Parathyroid adenoma (tissue), 2 donors: Measurements from ENCODE around the gene LUC7L.
"Not testable (repeated sequence)": the region's sequence is repeated elsewhere in the genome, so short reads cannot be mapped to it uniquely, and the experiment has no call there.

Experiments used
- H2AFZ ChIP-seq: fragments of 300-600 bp; sonication (generic); one replicate; pipeline ENCODE4 v1.7.0; 2017; ENCODE audit warnings: antibody characterized with exemption, mild to moderate bottlenecking
- H3K27ac ChIP-seq: fragments of 300-600 bp; sonication (generic); one replicate; pipeline ENCODE4 v1.7.0; 2017
- H3K27me3 ChIP-seq: fragments of 300-600 bp; sonication (generic); one replicate; pipeline ENCODE4 v1.7.0; 2017; ENCODE audit warnings: low read length; ENCODE audit not compliant: control insufficient read depth, insufficient read depth
- H3K36me3 ChIP-seq: fragments of 300-600 bp; sonication (generic); one replicate; pipeline ENCODE4 v1.7.0; 2017; ENCODE audit warnings: low read length; ENCODE audit not compliant: control insufficient read depth, insufficient read depth
- H3K4me1 ChIP-seq: fragments of 300-600 bp; sonication (generic); one replicate; pipeline ENCODE4 v1.7.0; 2017; ENCODE audit warnings: control low read depth
- H3K4me2 ChIP-seq: fragments of 300-600 bp; sonication (generic); one replicate; pipeline ENCODE4 v1.7.0; 2017; ENCODE audit warnings: low read length
- H3K4me3 ChIP-seq: fragments of 300-600 bp; sonication (generic); one replicate; pipeline ENCODE4 v1.7.0; 2017; ENCODE audit warnings: low read depth, low read length
- H3K79me2 ChIP-seq: fragments of 300-600 bp; sonication (generic); one replicate; pipeline ENCODE4 v1.7.0; 2017; ENCODE audit warnings: control low read depth
- H3K9ac ChIP-seq: fragments of 300-600 bp; sonication (generic); one replicate; pipeline ENCODE4 v1.7.0; 2017; ENCODE audit warnings: mild to moderate bottlenecking
- H3K9me3 ChIP-seq: fragments of 300-600 bp; sonication (generic); one replicate; pipeline ENCODE4 v1.7.0; 2017; ENCODE audit warnings: low read length; ENCODE audit not compliant: control insufficient read depth
- CTCF ChIP-seq: fragments of 300-600 bp; sonication (generic); IDR thresholded peaks from one replicate; pipeline ENCODE4 v1.7.0; 2017; ENCODE audit warnings: antibody characterized with exemption, mild to moderate bottlenecking
- donor health status: primary hyperparathyroidism.

The LUC7L gene

DNA sequence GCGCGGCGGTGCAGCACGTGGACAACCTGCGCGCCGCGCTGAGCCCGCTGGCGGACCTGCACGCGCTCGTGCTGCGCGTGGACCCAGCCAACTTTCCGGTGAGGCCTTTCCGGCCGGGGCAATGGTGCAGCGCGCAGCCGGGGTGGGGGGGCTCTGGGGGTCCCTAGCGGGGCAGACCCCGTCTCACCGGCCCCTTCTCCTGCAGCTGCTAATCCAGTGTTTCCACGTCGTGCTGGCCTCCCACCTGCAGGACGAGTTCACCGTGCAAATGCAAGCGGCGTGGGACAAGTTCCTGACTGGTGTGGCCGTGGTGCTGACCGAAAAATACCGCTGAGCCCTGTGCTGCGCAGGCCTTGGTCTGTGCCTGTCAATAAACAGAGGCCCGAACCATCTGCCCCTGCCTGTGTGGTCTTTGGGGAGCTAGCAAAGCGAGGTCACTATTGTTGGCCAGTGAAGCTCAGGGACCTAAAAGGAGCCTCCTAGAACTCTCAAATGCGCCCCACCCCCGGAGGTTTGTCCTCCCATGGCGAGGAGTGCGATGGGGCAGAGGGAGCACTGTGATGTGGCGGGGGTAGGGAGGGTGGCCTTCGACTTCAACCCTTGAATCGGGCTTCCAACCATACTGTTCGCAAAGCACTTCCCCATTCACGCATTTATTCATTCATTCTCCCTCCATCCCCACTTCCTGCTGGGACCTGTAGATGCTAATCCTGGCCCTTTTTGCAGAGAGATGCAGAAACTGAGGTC is 62.7 kb downstream of the LUC7L start:
- no peak overlapping the region for H3K27ac ChIP-seq
- TF ChIP-seq CTCF: no peak
- no peaks in the 10 kb centered on the region for H3K36me3 ChIP-seq
- H3K9me3 ChIP-seq: no peaks in the 10 kb centered on the region
- H3K79me2 ChIP-seq: no peaks in the 10 kb centered on the region
- H3K4me2 ChIP-seq: no peak overlapping the region
- H3K4me1 ChIP-seq: peaks cover 7% of the 10 kb centered on the region
- H3K9ac ChIP-seq: no peak overlapping the region
- H2AFZ ChIP-seq: no peak overlapping the region
- H3K27me3 ChIP-seq: peaks cover 17% of the 10 kb centered on the region
- H3K4me3 ChIP-seq: no peak overlapping the region

GRCh38 chr16:165539-166374 is 63.5 kb downstream of the LUC7L start, which contains the start of gene HBM:
Gene HBM (plus strand): TSS chr16:165978. CDS start chr16:165998, 20 bp downstream.
- H3K36me3 ChIP-seq: no peaks in the 10 kb centered on the region
- no peak within 1 kb of the TSS for H3K9ac ChIP-seq
- no peak within 1 kb of the TSS for H3K27ac ChIP-seq
- peaks cover 7% of the 10 kb centered on the region for H3K4me1 ChIP-seq
- H3K4me2 ChIP-seq: peak within 1 kb of the TSS; percentile 31
- TF ChIP-seq CTCF: no peak
- H3K9me3 ChIP-seq: no peaks in the 10 kb centered on the region
- H3K27me3 ChIP-seq: peaks cover 17% of the 10 kb centered on the region
- peak within 1 kb of the TSS; percentile 29 for H2AFZ ChIP-seq
- no peak within 1 kb of the TSS for H3K4me3 ChIP-seq
- no peaks in the 10 kb centered on the region for H3K79me2 ChIP-seq

DNA sequence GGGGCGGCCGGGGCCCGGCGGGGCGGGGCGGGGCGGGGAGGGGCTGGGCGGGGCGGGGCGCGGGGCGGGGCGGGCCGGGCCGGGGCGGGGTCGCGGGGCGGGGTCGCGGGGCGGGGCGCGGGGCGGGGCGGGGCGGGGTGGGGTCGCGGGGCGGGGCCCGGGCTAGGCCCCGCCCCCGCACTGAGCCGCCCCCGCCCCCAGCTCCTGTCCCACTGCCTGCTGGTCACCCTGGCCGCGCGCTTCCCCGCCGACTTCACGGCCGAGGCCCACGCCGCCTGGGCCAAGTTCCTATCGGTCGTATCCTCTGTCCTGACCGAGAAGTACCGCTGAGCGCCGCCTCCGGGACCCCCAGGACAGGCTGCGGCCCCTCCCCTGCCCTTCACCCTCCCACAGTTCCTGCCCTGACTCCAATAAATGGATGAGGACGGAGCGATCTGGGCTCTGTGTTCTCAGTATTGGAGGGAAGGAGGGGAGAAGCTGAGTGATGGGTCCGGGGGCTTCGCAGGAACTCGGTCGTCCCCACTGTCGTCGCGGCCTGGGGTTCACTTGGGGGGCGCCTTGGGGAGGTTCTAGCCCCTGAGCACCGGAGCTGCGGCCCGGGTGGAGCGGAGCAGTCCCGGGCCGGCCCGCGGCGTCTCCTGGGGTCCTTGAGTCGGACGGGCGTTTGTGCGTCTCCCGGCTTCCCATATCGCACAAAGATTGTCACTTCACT is 64.3 kb downstream of the LUC7L start:
- H3K36me3 ChIP-seq: no peaks in the 10 kb centered on the region
- H3K9me3 ChIP-seq: no peaks in the 10 kb centered on the region
- H3K4me1 ChIP-seq: peaks cover 7% of the 10 kb centered on the region
- H3K27ac ChIP-seq: no peak overlapping the region
- H3K79me2 ChIP-seq: no peaks in the 10 kb centered on the region
- H3K9ac ChIP-seq: no peak overlapping the region
- no peak for TF ChIP-seq CTCF
- H3K27me3 ChIP-seq: peaks cover 17% of the 10 kb centered on the region
- no peak overlapping the region for H3K4me3 ChIP-seq
- H2AFZ ChIP-seq: no peak overlapping the region
- H3K4me2 ChIP-seq: no peak overlapping the region

- H3K27ac ChIP-seq, H2AFZ ChIP-seq, H3K4me3 ChIP-seq, H3K4me1 ChIP-seq, H3K9ac ChIP-seq, H3K9me3 ChIP-seq, H3K36me3 ChIP-seq, H3K4me2 ChIP-seq, H3K79me2 ChIP-seq: not testable (repeated sequence)
- peaks cover 17% of the 10 kb centered on the region for H3K27me3 ChIP-seq
Observed at GRCh38 chr16:164134-164823, 65.0 kb downstream of the LUC7L start.

- H2AFZ ChIP-seq, H3K9me3 ChIP-seq, H3K4me2 ChIP-seq, H3K27ac ChIP-seq, H3K79me2 ChIP-seq, H3K4me3 ChIP-seq, H3K9ac ChIP-seq, H3K36me3 ChIP-seq, H3K4me1 ChIP-seq: not testable (repeated sequence)
- H3K27me3 ChIP-seq: peaks cover 17% of the 10 kb centered on the region
Observed at GRCh38 chr16:163696-164095, 65.6 kb downstream of the LUC7L start.

GRCh38 chr16:163139-163538 is 66.1 kb downstream of the LUC7L start:
- not testable (repeated sequence) for H2AFZ ChIP-seq, H3K27ac ChIP-seq, H3K4me3 ChIP-seq, H3K4me1 ChIP-seq, H3K9ac ChIP-seq, H3K4me2 ChIP-seq, H3K9me3 ChIP-seq, H3K36me3 ChIP-seq, H3K79me2 ChIP-seq
- peaks cover 17% of the 10 kb centered on the region for H3K27me3 ChIP-seq
